GM21576 (cell line): Measurements from ENCODE around the gene CRTC1.
"Not testable (repeated sequence)": the region's sequence is repeated elsewhere in the genome, so short reads cannot be mapped to it uniquely, and the experiment has no call there.

ENCODE experiments used
- ATAC-seq: cut with Tn5 transposase; IDR thresholded peaks from one replicate; pipeline ENCODE4 v1.9.1; 2021; ENCODE audit warnings: mild to moderate bottlenecking, moderate library complexity; ENCODE audit not compliant: unreplicated experiment

The CRTC1 gene

GRCh38 chr19:18723871-18724377 lies 40.4 kb downstream of the CRTC1 start:
- no peak for ATAC-seq

- no peak for ATAC-seq
Observed at GRCh38 chr19:18725841-18726770, 42.6 kb downstream of the CRTC1 start.

- no peak for ATAC-seq
Observed at GRCh38 chr19:18726846-18727245, 43.4 kb downstream of the CRTC1 start.

GRCh38 chr19:18727602-18728001 lies 44.1 kb downstream of the CRTC1 start:
- not testable (repeated sequence) for ATAC-seq

- no peak for ATAC-seq
Observed at GRCh38 chr19:18729933-18730530, 46.6 kb downstream of the CRTC1 start.

- no peak for ATAC-seq
Observed at GRCh38 chr19:18730885-18731513, 47.5 kb downstream of the CRTC1 start.

GRCh38 chr19:18731562-18732008 lies 48.1 kb downstream of the CRTC1 start:
- ATAC-seq, result no peak

GRCh38 chr19:18733196-18733647 lies 49.7 kb downstream of the CRTC1 start:
- no peak for ATAC-seq

- ATAC-seq, result not testable (repeated sequence)
Observed at GRCh38 chr19:18733762-18734332, 50.4 kb downstream of the CRTC1 start.

GRCh38 chr19:18735324-18735723 lies 51.8 kb downstream of the CRTC1 start:
- no peak for ATAC-seq

GRCh38 chr19:18735752-18736151 lies 52.3 kb downstream of the CRTC1 start:
- ATAC-seq, result no peak

GRCh38 chr19:18736415-18737336 lies 53.2 kb downstream of the CRTC1 start:
- ATAC-seq, result no peak

GRCh38 chr19:18737337-18737953 lies 54.0 kb downstream of the CRTC1 start:
- no peak for ATAC-seq

GRCh38 chr19:18737954-18738351 lies 54.5 kb downstream of the CRTC1 start:
- no peak for ATAC-seq

- no peak for ATAC-seq
Observed at GRCh38 chr19:18738961-18739690, 55.6 kb downstream of the CRTC1 start.

GRCh38 chr19:18741124-18742121 lies 57.9 kb downstream of the CRTC1 start:
- no peak for ATAC-seq

- ATAC-seq, result no peak
Observed at GRCh38 chr19:18742324-18742723, 58.8 kb downstream of the CRTC1 start.
